Measurements from ENCODE around the gene RASD1.
"Not testable (repeated sequence)": the region's sequence is repeated elsewhere in the genome, so short reads cannot be mapped to it uniquely, and the experiment has no call there.

Gene RASD1

GRCh38 chr17:17472333-17472920, 23.8 kb downstream of the RASD1 start:
- no peak for DNase-seq (ENCODE audit: extremely low read depth in 1 of 2, low read depth in 1 of 2)

GRCh38 chr17:17469996-17470395, 26.2 kb downstream of the RASD1 start:
- DNase-seq (ENCODE audit: extremely low read depth in 1 of 2, low read depth in 1 of 2), result no peak

GRCh38 chr17:17469358-17469757, 26.8 kb downstream of the RASD1 start:
- no peak for DNase-seq (ENCODE audit: extremely low read depth in 1 of 2, low read depth in 1 of 2)

GRCh38 chr17:17468217-17469010, 27.8 kb downstream of the RASD1 start:
- DNase-seq (ENCODE audit: extremely low read depth in 1 of 2, low read depth in 1 of 2), result no peak

- DNase-seq (ENCODE audit: extremely low read depth in 1 of 2, low read depth in 1 of 2), result no peak
Measured at GRCh38 chr17:17467720-17468119, 28.5 kb downstream of the RASD1 start.

- no peak for DNase-seq (ENCODE audit: extremely low read depth in 1 of 2, low read depth in 1 of 2)
Measured at GRCh38 chr17:17467016-17467415, 29.2 kb downstream of the RASD1 start.

GRCh38 chr17:17466511-17466910, 29.7 kb downstream of the RASD1 start:
- DNase-seq (ENCODE audit: extremely low read depth in 1 of 2, low read depth in 1 of 2), result no peak

GRCh38 chr17:17465878-17466277, 30.3 kb downstream of the RASD1 start:
- DNase-seq (ENCODE audit: extremely low read depth in 1 of 2, low read depth in 1 of 2), result not testable (repeated sequence)

- no peak for DNase-seq (ENCODE audit: extremely low read depth in 1 of 2, low read depth in 1 of 2)
Measured at GRCh38 chr17:17463821-17464220, 32.4 kb downstream of the RASD1 start.

GRCh38 chr17:17462048-17462824, 34.0 kb downstream of the RASD1 start:
- DNase-seq (ENCODE audit: extremely low read depth in 1 of 2, low read depth in 1 of 2), result no peak

- DNase-seq (ENCODE audit: extremely low read depth in 1 of 2, low read depth in 1 of 2), result no peak
Measured at GRCh38 chr17:17460038-17460437, 36.2 kb downstream of the RASD1 start.

- DNase-seq (ENCODE audit: extremely low read depth in 1 of 2, low read depth in 1 of 2), result no peak
Measured at GRCh38 chr17:17457680-17458079, 38.5 kb downstream of the RASD1 start.

- DNase-seq (ENCODE audit: extremely low read depth in 1 of 2, low read depth in 1 of 2), result no peak
Measured at GRCh38 chr17:17456251-17456650, 39.9 kb downstream of the RASD1 start.

GRCh38 chr17:17455173-17455572, 41.0 kb downstream of the RASD1 start:
- DNase-seq (ENCODE audit: extremely low read depth in 1 of 2, low read depth in 1 of 2), result no peak

- not testable (repeated sequence) for DNase-seq (ENCODE audit: extremely low read depth in 1 of 2, low read depth in 1 of 2)
Measured at GRCh38 chr17:17454700-17455099, 41.5 kb downstream of the RASD1 start.

GRCh38 chr17:17454276-17454675, 41.9 kb downstream of the RASD1 start:
- no peak for DNase-seq (ENCODE audit: extremely low read depth in 1 of 2, low read depth in 1 of 2)

GRCh38 chr17:17453088-17453487, 43.1 kb downstream of the RASD1 start:
- DNase-seq (ENCODE audit: extremely low read depth in 1 of 2, low read depth in 1 of 2), result no peak

GRCh38 chr17:17448723-17449122, 47.5 kb downstream of the RASD1 start:
- DNase-seq (ENCODE audit: extremely low read depth in 1 of 2, low read depth in 1 of 2), result no peak

GRCh38 chr17:17448076-17448475, 48.1 kb downstream of the RASD1 start:
- DNase-seq (ENCODE audit: extremely low read depth in 1 of 2, low read depth in 1 of 2), result no peak

GRCh38 chr17:17447264-17447663, 48.9 kb downstream of the RASD1 start:
- DNase-seq (ENCODE audit: extremely low read depth in 1 of 2, low read depth in 1 of 2), result no peak

- DNase-seq (ENCODE audit: extremely low read depth in 1 of 2, low read depth in 1 of 2), result no peak
Measured at GRCh38 chr17:17446666-17447155, 49.5 kb downstream of the RASD1 start.

All from activated CD8-positive, alpha-beta memory T cell treated with anti-CD3 and anti-CD28 coated beads for 1 hour (primary cell).